GM12865 (cell line): ENCODE results near the gene RUNX1.

ENCODE experiments used
- DNase-seq: peaks from one replicate; pipeline ENCODE4 v3.0.0; 2010; ENCODE audit warnings: low read depth
- H3K4me3 ChIP-seq: 2 replicates; pipeline ENCODE4 v1.5.1; 2011; ENCODE audit warnings: mild to moderate bottlenecking, low read depth, low read length, control low read depth
- CTCF ChIP-seq: IDR thresholded peaks from 2 replicates; pipeline ENCODE4 v1.5.1; 2011; ENCODE audit warnings: low read length, control low read depth, low read depth, inconsistent platforms; ENCODE audit not compliant: insufficient read depth; ENCODE audit errors: missing control alignments

Gene RUNX1

GRCh38 chr21:34865400-34866241 lies 183.5 kb downstream of the RUNX1 start:
- peak overlapping the region; percentile 4; the same call in 1 of the 2 replicates for H3K4me3 ChIP-seq
- DNase-seq: peak; percentile 94
- no peak for TF ChIP-seq CTCF

- no peak overlapping the region for H3K4me3 ChIP-seq
- no peak for DNase-seq
- TF ChIP-seq CTCF: no peak
Measured at GRCh38 chr21:34864370-34865149, 184.5 kb downstream of the RUNX1 start.

GRCh38 chr21:34862951-34863350 lies 186.2 kb downstream of the RUNX1 start:
- no peak for DNase-seq
- H3K4me3 ChIP-seq: no peak overlapping the region
- no peak for TF ChIP-seq CTCF

- no peak overlapping the region for H3K4me3 ChIP-seq
- no peak for DNase-seq
- TF ChIP-seq CTCF: no peak
Measured at GRCh38 chr21:34861258-34861657, 187.8 kb downstream of the RUNX1 start.

- no peak overlapping the region for H3K4me3 ChIP-seq
- no peak for DNase-seq
- TF ChIP-seq CTCF: no peak
Measured at GRCh38 chr21:34859976-34860653, 189.0 kb downstream of the RUNX1 start.

- DNase-seq: no peak
- no peak for TF ChIP-seq CTCF
- no peak overlapping the region for H3K4me3 ChIP-seq
Measured at GRCh38 chr21:34858559-34858958, 190.5 kb downstream of the RUNX1 start.
